ENCODE data around the gene NDUFA11. TPM values are rescaled to one million over a fixed set of nuclear protein-coding genes. Genes with fewer than 3 reads are reported as not detected.

Gene NDUFA11
- total and polyA plus RNA-seq, 7 donors, result 242 to 450 (median 395) TPM

GRCh38 chr19:5943045-5943444, 39.5 kb upstream of the NDUFA11 start:
- peaks cover 0 to 79% (median 67%) of the 10 kb centered on the region in 4 donors for H3K4me1 ChIP-seq
- no peak overlapping the region for H3K4me3 ChIP-seq
- TF ChIP-seq, protein P1, sequence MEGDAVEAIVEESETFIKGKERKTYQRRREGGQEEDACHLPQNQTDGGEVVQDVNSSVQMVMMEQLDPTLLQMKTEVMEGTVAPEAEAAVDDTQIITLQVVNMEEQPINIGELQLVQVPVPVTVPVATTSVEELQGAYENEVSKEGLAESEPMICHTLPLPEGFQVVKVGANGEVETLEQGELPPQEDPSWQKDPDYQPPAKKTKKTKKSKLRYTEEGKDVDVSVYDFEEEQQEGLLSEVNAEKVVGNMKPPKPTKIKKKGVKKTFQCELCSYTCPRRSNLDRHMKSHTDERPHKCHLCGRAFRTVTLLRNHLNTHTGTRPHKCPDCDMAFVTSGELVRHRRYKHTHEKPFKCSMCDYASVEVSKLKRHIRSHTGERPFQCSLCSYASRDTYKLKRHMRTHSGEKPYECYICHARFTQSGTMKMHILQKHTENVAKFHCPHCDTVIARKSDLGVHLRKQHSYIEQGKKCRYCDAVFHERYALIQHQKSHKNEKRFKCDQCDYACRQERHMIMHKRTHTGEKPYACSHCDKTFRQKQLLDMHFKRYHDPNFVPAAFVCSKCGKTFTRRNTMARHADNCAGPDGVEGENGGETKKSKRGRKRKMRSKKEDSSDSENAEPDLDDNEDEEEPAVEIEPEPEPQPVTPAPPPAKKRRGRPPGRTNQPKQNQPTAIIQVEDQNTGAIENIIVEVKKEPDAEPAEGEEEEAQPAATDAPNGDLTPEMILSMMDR (IDR thresholded peaks at IDR 0.05), result no peak
- no peak for TF ChIP-seq POLR2A (IDR thresholded peaks at IDR 0.05)
- no peak for TF ChIP-seq EP300 (IDR thresholded peaks at IDR 0.05)
- no peak for TF ChIP-seq POLR2AphosphoS5 (IDR thresholded peaks at IDR 0.05)
- peaks cover 0 to 27% (median 9%) of the 10 kb centered on the region in 4 donors for H3K36me3 ChIP-seq
- H3K27ac ChIP-seq, result peak overlapping the region; percentile 61 to 78 (median 76)
- no peaks in the 10 kb centered on the region for H3K9me3 ChIP-seq
- WGBS, 2 donors, result 80 to 87% methylated on average over 10 of the region's 10 CpGs
- DNase-seq, result no peak
- intact Hi-C loops (cut with DNase I), result loop anchor here (5.0 kb wide), 1 partner anchor 36 kb away; no protein-coding TSS in a partner anchor
- H3K27me3 ChIP-seq, result no peaks in the 10 kb centered on the region

DNA sequence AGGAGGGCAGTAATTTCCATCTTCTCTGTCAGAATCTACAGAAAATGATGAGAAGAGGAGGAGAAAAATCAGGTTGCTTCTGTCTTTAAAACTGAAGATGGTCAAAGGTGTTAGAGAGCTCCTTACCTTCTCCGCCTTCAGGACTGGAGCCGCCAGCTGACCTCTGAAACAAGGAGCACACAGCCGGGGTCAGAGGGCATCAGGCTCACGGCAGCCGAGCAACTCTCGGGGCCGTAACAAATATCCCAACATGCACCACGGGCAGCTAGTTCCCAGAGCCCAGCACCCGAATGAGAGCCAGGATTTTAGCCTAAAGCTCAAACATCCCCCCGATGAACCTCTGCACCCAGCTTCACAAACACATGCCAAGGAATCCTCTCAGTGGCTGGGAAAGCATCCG, 38.1 kb upstream of the NDUFA11 start:
- DNase-seq, result no peak
- Histone ChIP-seq H3K9me3 (no peaks in the 10 kb centered on the region), H3K27me3 (no peaks in the 10 kb centered on the region), H3K36me3 (peaks cover 0 to 27% (median 9%) of the 10 kb centered on the region in 4 donors), H3K4me1 (peaks cover 0 to 78% (median 62%) of the 10 kb centered on the region in 4 donors), H3K4me3 (no peak overlapping the region), H3K27ac (peak overlapping the region; percentile 61 to 78 (median 76))
- 92 to 93% methylated on average over 11 of the region's 11 CpGs for WGBS, 2 donors
- TF ChIP-seq, protein P1 (IDR thresholded peaks at IDR 0.05), result no peak
- TF ChIP-seq EP300 (IDR thresholded peaks at IDR 0.05) (no peak), POLR2AphosphoS5 (IDR thresholded peaks at IDR 0.05) (no peak), POLR2A (IDR thresholded peaks at IDR 0.05) (no peak)
- intact Hi-C loops (cut with DNase I), result loop anchor here (5.0 kb wide), 1 partner anchor 34 kb away; no protein-coding TSS in a partner anchor

DNA sequence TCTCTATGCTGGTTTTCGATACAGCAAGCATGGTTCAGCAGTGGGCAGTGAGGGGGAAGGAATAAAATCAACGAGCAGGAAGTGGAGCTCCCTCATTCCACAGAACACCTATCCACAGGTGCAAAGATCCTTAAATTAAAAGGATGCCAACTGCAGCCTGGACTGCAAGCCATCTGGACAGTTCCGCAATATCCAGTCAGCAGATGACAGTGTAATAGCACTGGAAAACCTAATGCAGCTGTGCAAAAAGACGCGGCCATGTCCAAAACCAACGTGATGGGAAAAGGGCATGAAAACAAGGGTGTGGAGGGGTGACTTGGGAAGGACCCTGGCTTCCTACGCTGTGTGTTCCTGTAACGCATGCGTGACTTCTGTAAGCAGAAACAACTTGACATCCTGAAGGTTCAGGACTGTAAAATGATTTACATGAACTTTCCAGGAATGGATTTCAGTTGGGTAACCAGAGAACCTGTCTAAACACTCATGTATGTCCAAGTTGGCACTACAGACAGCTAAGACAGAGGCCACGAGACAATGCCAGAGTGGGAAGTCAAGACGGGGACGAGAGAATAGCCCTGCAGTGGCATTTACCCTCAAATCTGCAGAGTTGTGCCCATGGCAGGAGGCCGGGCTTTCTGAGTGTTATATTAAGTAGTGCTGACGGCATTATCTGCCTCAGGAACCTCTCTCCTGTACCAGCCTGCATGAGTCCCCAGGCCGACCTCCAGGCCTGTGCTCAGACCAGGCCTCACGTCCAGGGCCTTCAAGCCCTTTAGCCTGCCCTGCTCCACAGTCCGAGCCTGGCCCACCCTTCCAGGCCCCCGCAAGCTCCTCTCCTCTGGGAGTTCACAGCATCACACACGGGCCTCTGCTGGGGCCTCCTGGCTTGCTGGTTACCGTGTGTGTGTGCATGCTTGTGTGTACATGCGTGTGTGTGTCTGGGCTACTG, 36.9 kb upstream of the NDUFA11 start:
- peaks cover 0 to 36% (median 9%) of the 10 kb centered on the region in 4 donors for H3K36me3 ChIP-seq
- peaks cover 0 to 80% (median 62%) of the 10 kb centered on the region in 4 donors for H3K4me1 ChIP-seq

GRCh38 chr19:5937550-5937949, 34.0 kb upstream of the NDUFA11 start:
- H3K4me3 ChIP-seq, result no peak overlapping the region
- no peak for DNase-seq
- H3K9me3 ChIP-seq, result no peaks in the 10 kb centered on the region
- no peak for TF ChIP-seq POLR2AphosphoS5 (IDR thresholded peaks at IDR 0.05)
- no peak for TF ChIP-seq EP300 (IDR thresholded peaks at IDR 0.05)
- TF ChIP-seq, protein P1 (IDR thresholded peaks at IDR 0.05), result no peak
- TF ChIP-seq POLR2A (IDR thresholded peaks at IDR 0.05), result no peak
- H3K4me1 ChIP-seq, result peaks cover 0 to 82% (median 68%) of the 10 kb centered on the region in 4 donors
- no peaks in the 10 kb centered on the region for H3K27me3 ChIP-seq
- intact Hi-C loops (cut with DNase I), result no loop called here
- H3K27ac ChIP-seq, result peak overlapping the region in 3 of 4 donors; percentile 55 to 63 (median 62)
- peaks cover 0 to 39% (median 9%) of the 10 kb centered on the region in 4 donors for H3K36me3 ChIP-seq
- WGBS, 2 donors, result 73 to 74% methylated on average over 10 of the region's 10 CpGs

More for the DNA sequence above, 36.9 kb upstream of the NDUFA11 start:
- DNase-seq, result no peak
- Histone ChIP-seq H3K27ac (peak overlapping the region in 3 of 4 donors; percentile 73 to 78 (median 78)), H3K4me3 (no peak overlapping the region), H3K9me3 (no peaks in the 10 kb centered on the region), H3K27me3 (no peaks in the 10 kb centered on the region)
- TF ChIP-seq POLR2AphosphoS5 (IDR thresholded peaks at IDR 0.05), result no peak
- TF ChIP-seq EP300 (IDR thresholded peaks at IDR 0.05), result no peak
- TF ChIP-seq, protein P1 (IDR thresholded peaks at IDR 0.05), result no peak
- no peak for TF ChIP-seq POLR2A (IDR thresholded peaks at IDR 0.05)
- WGBS, 2 donors, result 93 to 94% methylated on average over 21 of the region's 21 CpGs
- intact Hi-C loops (cut with DNase I), result loop anchor here (5.0 kb wide), 1 partner anchor 33 kb away; no protein-coding TSS in a partner anchor

All from sigmoid colon (tissue), 7 donors.